Naive thymus-derived CD8-positive, alpha-beta T cell (primary cell): ENCODE results near the gene GRK5. TPM values are rescaled to one million over a fixed set of nuclear protein-coding genes. Genes with fewer than 3 reads are reported as not detected.
"Not testable (repeated sequence)": the region's sequence is repeated elsewhere in the genome, so short reads cannot be mapped to it uniquely, and the experiment has no call there.

Experiments
- ATAC-seq, 2 donors: fragments of 150-1000 bp; cut with Tn5 transposase in 1 of 2; sonication (Bioruptor Pico), chemical (Tn5 transposase) in 1 of 2; 1 replicate in 1 of 2; 2 replicates in 1 of 2; pipeline ENCODE4 v1.10.0; 2021; ENCODE audit warnings: mild to moderate bottlenecking in 2 of 2, moderate library complexity in 2 of 2
- POLR2A ChIA-PET: fragments of 350-600 bp; sonication (Branson Sonifier 250); formaldehyde crosslinking; loops from one replicate; lab custom pipeline; 2021; ENCODE audit warnings: antibody characterized with exemption; lab: Charles Lee
- DNase-seq, 10 donors: peaks; one replicate each; pipeline versions ENCODE4 v3.0.0 to v3.0.0-alpha.2; 2020 to 2022
- H3K27ac Mint-ChIP-seq, 10 donors: one replicate each; pipeline ENCODE4 v1.8.0; 2020 to 2022; ENCODE audit warnings: mild to moderate bottlenecking in 10 of 10, mixed read lengths in 10 of 10, moderate library complexity in 4 of 10, inconsistent platforms in 1 of 10
- H3K27me3 Mint-ChIP-seq, 5 donors: one replicate each; pipeline ENCODE4 v1.8.0; 2021 to 2022; ENCODE audit warnings: mixed read lengths in 5 of 5
- H3K36me3 Mint-ChIP-seq, 3 donors: one replicate each; pipeline ENCODE4 v1.8.0; 2020 to 2022; ENCODE audit warnings: mixed read lengths in 3 of 3, mild to moderate bottlenecking in 2 of 3, inconsistent platforms in 1 of 3
- H3K4me1 Mint-ChIP-seq, 4 donors: one replicate each; pipeline ENCODE4 v1.8.0; 2021 to 2022; ENCODE audit warnings: mixed read lengths in 4 of 4
- H3K4me3 Mint-ChIP-seq, 10 donors: one replicate each; pipeline ENCODE4 v1.8.0; 2020 to 2022; ENCODE audit warnings: mild to moderate bottlenecking in 10 of 10, mixed read lengths in 10 of 10, moderate library complexity in 6 of 10, inconsistent platforms in 1 of 10
- H3K9me3 Mint-ChIP-seq, 9 donors: one replicate each; pipeline ENCODE4 v1.8.0; 2020 to 2022; ENCODE audit warnings: mixed read lengths in 9 of 9, mild to moderate bottlenecking in 3 of 9, inconsistent platforms in 1 of 9, moderate library complexity in 1 of 9
- polyA plus RNA-seq, 3 donors: library from polyadenylated mRNA; unstranded; fragments of 300-500 nt; fragmentation: Illumina TruSeq; gene quantifications; one replicate each; pipeline ENCODE4 v1.2.3, GENCODE V29; 2021
- total RNA-seq, 8 experiments: library from RNA in 2 of 8; stranded (reverse) in 2 of 8; gene quantifications; one replicate each; pipeline ENCODE4 v1.2.3 and lab custom pipeline; 2021 to 2026

Gene GRK5
- total and polyA plus RNA-seq, 5 experiments from 2014 or later, result 4.4 to 23.2 (median 11.0) TPM

DNA sequence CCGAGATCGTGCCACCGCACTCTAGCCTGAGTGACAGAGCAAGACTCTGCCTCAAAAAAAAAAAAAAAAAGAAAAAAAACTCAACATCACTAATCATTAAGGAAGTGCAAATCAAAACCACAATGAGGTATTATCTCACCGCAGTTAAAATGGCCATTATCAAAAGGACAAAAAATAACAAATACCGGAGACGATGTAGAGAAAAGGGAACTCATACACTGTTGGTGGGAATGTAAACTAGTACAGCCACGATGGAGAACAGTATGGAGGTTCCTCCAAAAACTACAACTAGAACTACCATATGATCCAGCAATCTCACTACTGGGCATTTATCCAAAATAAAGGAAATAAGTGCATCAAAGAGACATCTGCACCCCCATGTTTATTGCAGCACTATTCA is 24.3 kb downstream of the GRK5 start:
- peaks cover 9 to 50% (median 44%) of the 10 kb centered on the region in 4 donors for H3K4me1 Mint-ChIP-seq
- no peak for DNase-seq
- H3K36me3 Mint-ChIP-seq, result peaks cover 4 to 9% (median 5%) of the 10 kb centered on the region in 3 donors
- no peak for ATAC-seq
- no peaks in the 10 kb centered on the region for H3K27me3 Mint-ChIP-seq
- no peak overlapping the region for H3K4me3 Mint-ChIP-seq
- H3K9me3 Mint-ChIP-seq, result peaks cover 0 to 10% (median 0%) of the 10 kb centered on the region in 9 donors
- peak overlapping the region in 2 of 10 donors; percentile 17 to 30 for H3K27ac Mint-ChIP-seq
- POLR2A ChIA-PET, result no interaction called here

DNA sequence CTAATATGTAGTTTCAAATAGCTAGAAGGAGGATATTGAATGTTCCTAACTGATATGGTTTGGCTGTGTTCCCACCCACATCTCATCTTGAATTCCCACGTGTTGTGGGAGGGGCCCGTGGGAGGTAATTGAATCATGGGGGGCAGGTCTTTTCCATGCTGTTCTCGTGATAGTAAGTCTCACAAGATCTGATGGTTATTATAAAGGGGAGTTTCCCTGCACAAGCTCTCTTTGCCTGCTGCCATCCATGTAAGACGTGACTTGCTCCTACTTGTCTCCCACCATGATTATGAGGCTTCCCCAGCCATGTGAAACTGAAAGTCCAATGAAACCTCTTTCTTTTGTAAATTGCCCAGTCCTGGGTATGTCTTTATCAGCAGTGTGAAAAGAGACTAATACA is 25.1 kb downstream of the GRK5 start:
- POLR2A ChIA-PET, H3K27me3 Mint-ChIP-seq, H3K9me3 Mint-ChIP-seq, H3K4me3 Mint-ChIP-seq, H3K36me3 Mint-ChIP-seq, ATAC-seq, DNase-seq: not testable (repeated sequence)
- Mint-ChIP-seq H3K27ac (peak overlapping the region in 3 of 10 donors; percentile 18 to 59 (median 30)), H3K4me1 (peaks cover 14 to 58% (median 51%) of the 10 kb centered on the region in 4 donors)

DNA sequence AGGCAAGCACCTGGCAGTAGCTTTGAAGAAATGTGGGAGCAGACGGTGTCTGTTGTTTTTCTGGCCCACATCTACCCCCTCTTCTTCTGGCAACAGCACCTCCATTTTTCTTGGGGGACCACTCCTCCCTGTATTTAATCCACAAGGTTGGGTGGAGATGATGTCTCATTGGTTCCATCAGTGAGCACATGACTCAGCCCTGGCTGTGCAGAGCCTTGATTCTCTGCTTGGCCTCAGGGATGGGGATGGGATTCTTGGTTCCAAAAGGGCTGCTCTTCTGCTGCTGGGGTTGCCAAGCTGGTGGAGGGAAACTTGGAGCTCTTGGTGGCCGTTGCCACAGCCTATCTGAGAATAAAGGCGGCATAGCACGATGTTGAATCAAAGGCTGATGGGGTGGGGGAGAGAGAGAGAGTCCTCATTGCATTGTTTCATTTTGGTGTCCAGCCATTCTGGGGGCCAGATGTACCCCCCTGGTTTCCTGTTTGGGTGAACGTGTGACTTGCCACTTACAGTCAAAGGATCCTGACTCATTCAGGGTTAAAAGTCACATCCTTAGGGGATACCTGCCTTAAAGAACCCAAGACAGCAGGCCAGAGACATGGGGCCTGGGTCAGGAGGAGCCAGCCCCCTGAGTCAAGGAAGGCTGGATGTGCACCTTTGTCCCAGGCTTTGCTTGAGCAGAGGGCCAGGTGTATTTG is 25.9 kb downstream of the GRK5 start:
- DNase-seq, result no peak
- H3K27ac Mint-ChIP-seq, result peak overlapping the region in 8 of 10 donors; percentile 14 to 62 (median 52)
- peaks cover 4 to 9% (median 5%) of the 10 kb centered on the region in 3 donors for H3K36me3 Mint-ChIP-seq
- H3K4me3 Mint-ChIP-seq, result no peak overlapping the region
- H3K9me3 Mint-ChIP-seq, result peaks cover 0 to 10% (median 0%) of the 10 kb centered on the region in 9 donors
- H3K4me1 Mint-ChIP-seq, result peaks cover 23 to 63% (median 59%) of the 10 kb centered on the region in 4 donors
- H3K27me3 Mint-ChIP-seq, result no peaks in the 10 kb centered on the region
- POLR2A ChIA-PET, result no interaction called here
- ATAC-seq, result no peak

DNA sequence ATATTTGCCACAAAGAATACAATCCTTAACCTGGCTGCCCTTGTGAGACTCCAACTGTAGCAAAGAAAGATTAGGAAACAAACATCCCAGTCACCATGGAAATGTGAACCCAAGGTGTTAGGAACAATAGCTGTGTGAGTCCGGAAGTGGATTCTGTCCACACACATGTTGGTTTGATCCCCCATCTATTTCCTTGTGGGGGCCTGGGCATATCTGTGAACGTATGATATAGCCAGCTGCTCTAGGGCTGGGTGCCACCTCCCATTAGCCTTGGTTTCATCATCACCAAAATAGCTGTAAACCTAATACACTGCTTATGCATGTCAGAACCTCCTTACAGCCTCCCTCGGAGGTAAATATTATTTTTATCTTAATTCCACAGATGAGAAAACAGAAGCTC is 26.4 kb downstream of the GRK5 start:
- H3K27me3 Mint-ChIP-seq, result no peaks in the 10 kb centered on the region
- H3K9me3 Mint-ChIP-seq, result peaks cover 0 to 10% (median 0%) of the 10 kb centered on the region in 9 donors
- DNase-seq (no peak), ATAC-seq (no peak)
- H3K4me3 Mint-ChIP-seq, result no peak overlapping the region
- H3K4me1 Mint-ChIP-seq, result peaks cover 25 to 67% (median 63%) of the 10 kb centered on the region in 4 donors
- H3K27ac Mint-ChIP-seq, result peak overlapping the region in 2 of 10 donors; percentile 34 to 61
- H3K36me3 Mint-ChIP-seq, result peaks cover 4 to 9% (median 5%) of the 10 kb centered on the region in 3 donors
- POLR2A ChIA-PET, result no interaction called here

DNA sequence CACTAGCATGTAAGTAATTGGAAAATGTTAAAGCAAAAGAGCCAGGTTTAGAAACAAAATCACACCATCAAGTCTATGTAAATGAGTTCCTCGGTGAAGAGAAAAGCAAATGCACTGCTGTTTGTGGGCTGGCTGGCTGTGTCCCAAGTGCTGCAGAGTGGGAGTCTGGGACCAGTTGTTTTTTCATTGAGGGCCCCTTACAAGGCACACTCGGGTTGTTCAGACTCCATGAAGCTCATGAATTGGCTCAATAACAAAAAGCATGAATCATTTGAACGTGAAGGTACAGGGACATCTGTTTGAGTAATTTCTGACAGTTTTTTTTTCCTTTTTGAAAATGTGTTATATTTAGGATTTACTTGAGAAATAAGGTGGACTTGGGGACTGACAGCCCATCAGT is 28.0 kb downstream of the GRK5 start:
- Mint-ChIP-seq H3K4me1 (peaks cover 23 to 61% (median 55%) of the 10 kb centered on the region in 4 donors), H3K9me3 (peaks cover 0 to 10% (median 0%) of the 10 kb centered on the region in 9 donors), H3K27ac (peak overlapping the region in 7 of 10 donors; percentile 3 to 82 (median 66)), H3K36me3 (peaks cover 0 to 9% (median 5%) of the 10 kb centered on the region in 3 donors), H3K27me3 (no peaks in the 10 kb centered on the region), H3K4me3 (no peak overlapping the region)
- ATAC-seq, result no peak
- DNase-seq, result no peak
- POLR2A ChIA-PET, result no interaction called here

DNA sequence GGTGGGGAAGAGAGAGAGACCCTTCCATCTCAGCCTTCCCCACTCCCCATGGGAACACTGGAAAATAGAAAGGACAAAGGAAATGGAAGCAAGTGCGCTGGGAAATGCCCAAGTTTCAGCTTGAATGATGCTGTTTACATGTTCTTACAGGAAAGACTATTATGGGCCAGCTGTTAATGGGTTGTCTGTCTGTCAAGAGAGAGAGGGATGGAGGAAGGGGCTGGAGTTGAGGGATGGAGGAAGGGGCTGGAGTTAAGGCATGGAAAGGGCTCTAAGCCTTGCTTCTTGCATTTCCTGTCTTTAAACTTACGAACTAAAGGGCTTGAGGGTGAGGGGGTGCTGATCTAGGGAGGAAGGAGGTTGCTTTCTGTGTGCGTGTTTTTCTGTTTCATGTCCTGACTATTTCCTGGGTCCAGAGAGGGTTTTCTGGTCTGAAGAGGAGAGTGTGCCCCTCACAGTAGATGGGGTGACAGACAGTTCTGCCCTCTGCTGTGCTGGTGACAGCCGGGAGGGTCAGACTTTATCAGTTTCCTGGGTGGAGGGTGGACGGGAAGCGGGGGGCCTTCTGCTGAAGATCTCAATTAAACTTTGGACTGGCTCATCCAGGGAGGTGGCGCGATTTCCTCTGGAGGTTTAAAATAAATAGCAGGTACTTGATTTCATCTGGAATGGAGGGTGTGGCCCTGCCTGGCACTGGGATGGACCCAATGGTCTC is 30.5 kb downstream of the GRK5 start:
- peak overlapping the region; percentile 56 to 95 (median 85) for H3K27ac Mint-ChIP-seq
- POLR2A ChIA-PET, result no interaction called here
- peak overlapping the region in 8 of 10 donors; percentile 3 to 70 (median 48) for H3K4me3 Mint-ChIP-seq
- ATAC-seq, result peak in 1 of 2 donors; percentile 66
- H3K4me1 Mint-ChIP-seq, result peaks cover 29 to 62% (median 56%) of the 10 kb centered on the region in 4 donors
- no peaks in the 10 kb centered on the region for H3K9me3 Mint-ChIP-seq
- peak in 2 of 10 donors; percentile 7 to 8 for DNase-seq
- H3K27me3 Mint-ChIP-seq, result no peaks in the 10 kb centered on the region
- H3K36me3 Mint-ChIP-seq, result no peaks in the 10 kb centered on the region

DNA sequence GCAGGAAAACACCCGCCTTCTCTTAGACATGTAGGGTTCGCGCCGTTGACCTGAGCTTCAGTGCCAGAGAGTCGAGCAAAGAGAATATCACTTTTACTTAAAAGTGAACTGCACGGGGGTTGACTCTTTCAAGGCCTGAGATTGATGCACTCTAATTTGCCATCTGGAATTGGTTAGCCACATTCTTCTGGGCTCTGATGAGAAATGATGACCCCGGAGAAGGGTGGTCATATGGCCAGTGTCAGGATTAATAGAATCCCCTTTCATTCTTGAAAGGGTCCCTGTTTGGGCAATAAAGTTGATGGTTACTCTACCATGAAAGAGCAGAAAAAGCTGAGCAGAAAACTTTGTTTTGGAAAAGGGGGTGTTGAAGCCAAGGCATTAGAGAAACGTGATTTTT is 31.2 kb downstream of the GRK5 start:
- H3K27me3 Mint-ChIP-seq, result no peaks in the 10 kb centered on the region
- H3K4me1 Mint-ChIP-seq, result peaks cover 25 to 58% (median 52%) of the 10 kb centered on the region in 4 donors
- H3K36me3 Mint-ChIP-seq, result peaks cover 0 to 1% (median 0%) of the 10 kb centered on the region in 3 donors
- H3K27ac Mint-ChIP-seq, result peak overlapping the region in 8 of 10 donors; percentile 15 to 95 (median 85)
- DNase-seq, result no peak
- no peaks in the 10 kb centered on the region for H3K9me3 Mint-ChIP-seq
- ATAC-seq, result no peak
- no peak overlapping the region for H3K4me3 Mint-ChIP-seq
- POLR2A ChIA-PET, result interaction anchor here (0.6 to 1.1 kb wide), 3 partner anchors 8 to 634 kb away, joined by 3 to 5 read pairs (median 3); partner anchors contain the start of gene MCMBP

DNA sequence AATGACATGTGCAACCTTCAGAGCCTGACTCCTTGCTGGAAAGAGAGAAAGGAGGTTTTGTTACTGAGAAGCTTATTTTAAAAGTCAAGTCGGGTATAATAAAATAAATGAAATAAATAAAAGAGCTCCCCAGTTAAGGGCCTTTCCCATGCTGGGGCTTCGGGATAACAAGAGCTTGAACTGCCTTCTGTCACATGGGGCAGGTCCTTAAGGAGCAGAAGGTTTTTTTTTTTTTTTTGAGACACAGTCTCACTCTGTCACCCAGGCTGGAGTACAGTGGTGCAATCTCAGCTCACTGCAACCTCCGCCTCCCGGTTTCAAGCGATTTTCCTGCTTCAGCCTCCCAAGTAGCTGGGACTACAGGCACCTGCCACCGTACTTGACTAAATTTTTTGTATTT is 31.6 kb downstream of the GRK5 start:
- not testable (repeated sequence) for H3K27me3 Mint-ChIP-seq
- peaks cover 24 to 56% (median 53%) of the 10 kb centered on the region in 4 donors for H3K4me1 Mint-ChIP-seq
- POLR2A ChIA-PET, result interaction anchor here (0.6 to 1.1 kb wide), 5 partner anchors 9 to 633 kb away, joined by 3 to 5 read pairs (median 3); partner anchors contain the start of genes GRK5 and MCMBP

DNA sequence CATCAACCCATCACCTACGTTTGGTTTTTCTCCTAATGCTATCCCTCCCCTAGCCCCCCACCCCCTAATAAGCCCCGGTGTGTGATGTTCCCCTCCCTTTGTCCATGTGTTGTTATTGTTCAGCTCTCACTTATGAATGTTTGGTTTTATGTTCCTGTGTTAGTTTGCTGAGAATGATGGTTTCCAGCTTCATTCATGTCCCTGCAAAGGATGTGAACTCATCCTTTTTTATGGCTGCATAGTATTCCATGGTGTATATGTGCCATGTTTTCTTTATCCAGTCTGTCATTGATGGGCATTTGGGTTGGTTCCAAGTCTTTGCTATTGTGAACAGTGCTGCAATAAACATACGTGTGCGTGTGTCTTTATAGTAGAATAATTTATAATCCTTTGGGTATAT is 32.3 kb downstream of the GRK5 start:
- not testable (repeated sequence) for H3K4me3 Mint-ChIP-seq, H3K27me3 Mint-ChIP-seq, H3K9me3 Mint-ChIP-seq, ATAC-seq, DNase-seq, H3K36me3 Mint-ChIP-seq
- POLR2A ChIA-PET, result interaction anchor here (0.6 to 1.1 kb wide), 3 partner anchors 31 to 330 kb away, joined by 3 to 5 read pairs (median 4); partner anchors contain the start of gene GRK5
- Mint-ChIP-seq H3K4me1 (peaks cover 24 to 57% (median 52%) of the 10 kb centered on the region in 4 donors), H3K27ac (peak overlapping the region in 1 of 10 donors; percentile 77)

More for the DNA sequence above, 31.6 kb downstream of the GRK5 start:
- ATAC-seq, H3K4me3 Mint-ChIP-seq, H3K9me3 Mint-ChIP-seq, H3K36me3 Mint-ChIP-seq, DNase-seq: not testable (repeated sequence)
- H3K27ac Mint-ChIP-seq, result peak overlapping the region in 1 of 10 donors; percentile 95

DNA sequence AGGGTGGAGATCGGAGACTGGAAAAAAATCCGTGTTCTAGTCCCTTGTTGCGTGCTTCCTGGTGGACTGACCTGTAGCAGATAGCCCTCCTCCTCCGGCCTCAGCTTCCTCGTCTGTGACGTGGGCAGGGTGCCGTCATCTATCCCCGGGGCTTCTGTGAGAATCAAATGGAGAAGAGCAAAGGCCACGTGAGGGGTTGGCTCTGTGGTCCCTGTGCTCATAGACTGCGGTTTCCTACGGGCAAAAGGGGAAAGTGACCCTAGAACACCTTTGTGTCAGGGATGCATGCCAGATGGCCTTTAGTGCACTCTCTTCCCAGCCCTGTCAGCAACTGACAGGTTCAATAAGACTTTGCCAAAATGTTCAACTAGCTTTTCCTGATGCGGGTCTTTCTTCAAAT is 33.7 kb downstream of the GRK5 start:
- Mint-ChIP-seq H3K27me3 (no peaks in the 10 kb centered on the region), H3K4me1 (peaks cover 28 to 53% (median 45%) of the 10 kb centered on the region in 4 donors), H3K36me3 (peaks cover 0 to 3% (median 0%) of the 10 kb centered on the region in 3 donors), H3K9me3 (no peaks in the 10 kb centered on the region), H3K4me3 (no peak overlapping the region), H3K27ac (no peak overlapping the region)
- DNase-seq, result no peak
- no peak for ATAC-seq
- POLR2A ChIA-PET, result interaction anchor here (1.2 kb wide), 1 partner anchor 65 kb away, joined by 3 read pairs; no protein-coding TSS in a partner anchor

DNA sequence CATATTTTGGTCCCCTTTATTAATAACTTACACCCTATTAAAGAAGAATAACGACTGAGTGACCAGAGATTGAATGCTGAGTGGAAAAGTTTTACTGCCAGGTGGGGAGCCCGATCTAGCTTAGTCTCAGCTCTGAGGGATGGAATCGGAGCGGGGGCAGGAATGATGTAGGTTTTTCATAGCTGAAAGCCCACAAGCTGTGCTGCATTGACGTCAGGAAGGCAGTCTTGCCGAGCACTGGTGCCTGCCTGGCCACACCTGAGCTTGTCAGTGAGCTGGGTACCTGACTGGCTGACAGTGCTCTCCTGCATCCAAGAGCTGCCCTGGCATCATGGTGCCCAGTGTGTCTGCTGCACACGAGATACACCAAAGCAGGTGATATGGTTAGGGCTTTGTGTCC is 34.8 kb downstream of the GRK5 start:
- H3K27ac Mint-ChIP-seq, result peak overlapping the region in 1 of 10 donors; percentile 52
- no peak for ATAC-seq
- H3K36me3 Mint-ChIP-seq, result peaks cover 0 to 3% (median 0%) of the 10 kb centered on the region in 3 donors
- H3K9me3 Mint-ChIP-seq, result no peaks in the 10 kb centered on the region
- no peaks in the 10 kb centered on the region for H3K27me3 Mint-ChIP-seq
- no peak for DNase-seq
- POLR2A ChIA-PET, result interaction anchor here (1.2 kb wide), 1 partner anchor 64 kb away, joined by 3 read pairs; no protein-coding TSS in a partner anchor
- H3K4me3 Mint-ChIP-seq, result no peak overlapping the region
- H3K4me1 Mint-ChIP-seq, result peaks cover 24 to 46% (median 37%) of the 10 kb centered on the region in 4 donors

DNA sequence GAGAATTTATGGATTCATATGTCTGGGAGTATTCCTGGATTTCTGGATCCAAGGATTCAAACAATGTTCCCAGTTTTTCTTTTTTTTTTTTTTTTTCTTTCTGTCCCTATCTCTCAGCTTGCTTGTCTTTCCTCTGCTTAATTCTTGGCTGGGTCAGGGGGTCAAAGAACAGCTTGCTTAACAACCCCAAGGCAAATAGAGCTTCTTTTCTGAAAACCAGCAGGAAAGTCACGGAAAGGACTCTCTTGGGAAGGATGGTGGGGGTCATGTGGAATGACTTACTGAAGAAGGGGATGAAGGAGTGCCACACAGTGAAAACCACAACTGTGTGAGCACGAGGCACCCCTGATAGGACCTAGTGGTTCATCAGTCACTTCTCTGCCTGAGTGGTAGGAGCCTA is 36.1 kb downstream of the GRK5 start:
- Mint-ChIP-seq H3K27ac (peak overlapping the region in 1 of 10 donors; percentile 1), H3K4me3 (no peak overlapping the region), H3K9me3 (no peaks in the 10 kb centered on the region), H3K4me1 (peaks cover 11 to 33% (median 24%) of the 10 kb centered on the region in 4 donors), H3K27me3 (no peaks in the 10 kb centered on the region), H3K36me3 (peaks cover 0 to 3% (median 0%) of the 10 kb centered on the region in 3 donors)
- POLR2A ChIA-PET, result no interaction called here
- DNase-seq (no peak), ATAC-seq (no peak)
